Measurements from ENCODE around the gene GSK3B. TPM values are rescaled to one million over a fixed set of nuclear protein-coding genes. Genes with fewer than 3 reads are reported as not detected.

The GSK3B gene
- total RNA-seq, 3 donors from 2014 or later, result 34.6 to 46.1 (median 42.0) TPM

GRCh38 chr3:119969759-119970158 is 124.5 kb downstream of the GSK3B start:
- Histone ChIP-seq H3K9me3 (no peaks in the 10 kb centered on the region), H3K4me3 (no peak overlapping the region), H3K27me3 (no peaks in the 10 kb centered on the region), H3K36me3 (no peaks in the 10 kb centered on the region), H3K27ac (no peak overlapping the region), H3K4me1 (no peaks in the 10 kb centered on the region)
- no peak for DNase-seq (ENCODE audit: low spot score in 2 of 2)
- no peak for TF ChIP-seq CTCF (IDR thresholded peaks at IDR 0.05)
- intact Hi-C loops (cut with DNase I; ENCODE audit: low total_unique reads), result no loop called here

GRCh38 chr3:119967353-119968006 is 126.8 kb downstream of the GSK3B start:
- H3K27me3 ChIP-seq, result no peaks in the 10 kb centered on the region
- no peaks in the 10 kb centered on the region for H3K9me3 ChIP-seq
- DNase-seq (ENCODE audit: low spot score in 2 of 2), result no peak
- intact Hi-C loops (cut with DNase I; ENCODE audit: low total_unique reads), result no loop called here
- no peak overlapping the region for H3K4me3 ChIP-seq
- TF ChIP-seq POLR2A (IDR thresholded peaks at IDR 0.05) (no peak), CTCF (IDR thresholded peaks at IDR 0.05) (no peak), POLR2AphosphoS5 (IDR thresholded peaks at IDR 0.05) (no peak)
- no peak overlapping the region for H3K27ac ChIP-seq
- no peaks in the 10 kb centered on the region for H3K36me3 ChIP-seq
- H3K4me1 ChIP-seq, result no peaks in the 10 kb centered on the region

- no peaks in the 10 kb centered on the region for H3K27me3 ChIP-seq
- no peaks in the 10 kb centered on the region for H3K9me3 ChIP-seq
- intact Hi-C loops (cut with DNase I; ENCODE audit: low total_unique reads), result no loop called here
- H3K36me3 ChIP-seq, result no peaks in the 10 kb centered on the region
- TF ChIP-seq POLR2A (IDR thresholded peaks at IDR 0.05) (no peak), POLR2AphosphoS5 (IDR thresholded peaks at IDR 0.05) (no peak), CTCF (IDR thresholded peaks at IDR 0.05) (no peak)
- H3K4me3 ChIP-seq, result no peak overlapping the region
- no peak overlapping the region for H3K27ac ChIP-seq
- no peak for DNase-seq (ENCODE audit: low spot score in 2 of 2)
- no peaks in the 10 kb centered on the region for H3K4me1 ChIP-seq
Observed at GRCh38 chr3:119965692-119966091, 128.6 kb downstream of the GSK3B start.

GRCh38 chr3:119964294-119964693 is 130.0 kb downstream of the GSK3B start:
- Histone ChIP-seq H3K9me3 (no peaks in the 10 kb centered on the region), H3K27ac (no peak overlapping the region), H3K4me3 (no peak overlapping the region), H3K4me1 (no peaks in the 10 kb centered on the region), H3K27me3 (no peaks in the 10 kb centered on the region), H3K36me3 (no peaks in the 10 kb centered on the region)
- DNase-seq (ENCODE audit: low spot score in 2 of 2), result no peak
- intact Hi-C loops (cut with DNase I; ENCODE audit: low total_unique reads), result no loop called here
- no peak for TF ChIP-seq POLR2AphosphoS5 (IDR thresholded peaks at IDR 0.05)
- no peak for TF ChIP-seq POLR2A (IDR thresholded peaks at IDR 0.05)
- no peak for TF ChIP-seq CTCF (IDR thresholded peaks at IDR 0.05)

GRCh38 chr3:119955972-119956371 is 138.3 kb downstream of the GSK3B start:
- TF ChIP-seq CTCF (IDR thresholded peaks at IDR 0.05) (no peak), POLR2AphosphoS5 (IDR thresholded peaks at IDR 0.05) (no peak), POLR2A (IDR thresholded peaks at IDR 0.05) (no peak)
- intact Hi-C loops (cut with DNase I; ENCODE audit: low total_unique reads), result no loop called here
- no peaks in the 10 kb centered on the region for H3K36me3 ChIP-seq
- no peaks in the 10 kb centered on the region for H3K9me3 ChIP-seq
- no peak overlapping the region for H3K4me3 ChIP-seq
- H3K27me3 ChIP-seq, result no peaks in the 10 kb centered on the region
- H3K27ac ChIP-seq, result no peak overlapping the region
- no peak for DNase-seq (ENCODE audit: low spot score in 2 of 2)
- H3K4me1 ChIP-seq, result no peaks in the 10 kb centered on the region

Data from breast epithelium (tissue), 4 donors.